A673 (cell line): ENCODE measurements around the gene EPHA6. TPM values are rescaled to one million over a fixed set of nuclear protein-coding genes. Genes with fewer than 3 reads are reported as not detected.

Experiments
- BruUV-seq: library from RNA; stranded (reverse); fragments of 400-500 nt; replicated peaks from 2 replicates; lab custom pipeline; 2021; lab: Mats Ljungman, UMichigan
- CTCF ChIA-PET: fragments of 300-600 bp; sonication (Branson Sonifier 250); formaldehyde crosslinking; loops from one replicate; lab custom pipeline; 2022; ENCODE audit warnings: antibody characterized with exemption; lab: Charles Lee
- POLR2A ChIA-PET: fragments of 300-600 bp; sonication (Branson Sonifier 250); formaldehyde crosslinking; loops from one replicate; lab custom pipeline; 2022; ENCODE audit warnings: antibody characterized with exemption; ENCODE audit not compliant: low non-redundant PET; lab: Charles Lee
- DNase-seq: peaks from one replicate; pipeline ENCODE4 v3.0.0-alpha.2; 2015; ENCODE audit warnings: low spot score
- H3K27ac ChIP-seq: fragments of 200-600 bp; sonication (generic); 2 replicates; pipeline ENCODE4 v1.5.1; 2016; ENCODE audit warnings: mixed run types, low read depth, mild to moderate bottlenecking, mixed read lengths, antibody characterized with exemption, low read length; ENCODE audit not compliant: poor library complexity, severe bottlenecking
- H3K27me3 ChIP-seq: fragments of 200-600 bp; sonication (generic); replicated peaks from 2 replicates; pipeline ENCODE4 v1.6.1; 2017; ENCODE audit warnings: mixed run types, low read depth, mild to moderate bottlenecking, mixed read lengths, antibody characterized with exemption, low read length; ENCODE audit not compliant: insufficient read depth, poor library complexity
- H3K36me3 ChIP-seq: fragments of 200-600 bp; sonication (generic); 2 replicates; pipeline ENCODE4 v1.6.1; 2016; ENCODE audit warnings: mixed run types, mild to moderate bottlenecking, mixed read lengths, antibody characterized with exemption, low read length; ENCODE audit not compliant: insufficient read depth, poor library complexity, severe bottlenecking
- H3K4me1 ChIP-seq: fragments of 200-600 bp; sonication (generic); 2 replicates; pipeline ENCODE4 v1.6.1; 2017; ENCODE audit warnings: mixed run types, mild to moderate bottlenecking, mixed read lengths, antibody characterized with exemption, low read length; ENCODE audit not compliant: insufficient read depth, poor library complexity, severe bottlenecking
- H3K4me3 ChIP-seq: fragments of 200-600 bp; sonication (generic); 2 replicates; pipeline ENCODE4 v1.5.1; 2016; ENCODE audit warnings: low read depth, mixed run types, mild to moderate bottlenecking, mixed read lengths, low read length; ENCODE audit not compliant: poor library complexity, severe bottlenecking
- H3K9me3 ChIP-seq: fragments of 200-600 bp; sonication (generic); 2 replicates; pipeline ENCODE4 v1.6.1; 2016; ENCODE audit warnings: mixed run types, low read depth, mild to moderate bottlenecking, mixed read lengths, antibody characterized with exemption, low read length; ENCODE audit not compliant: poor library complexity, severe bottlenecking
- EZH2 ChIP-seq: fragments of 200-600 bp; sonication (generic); IDR thresholded peaks from 2 replicates; pipeline ENCODE4 v1.6.1; 2017; ENCODE audit warnings: borderline replicate concordance, low read depth, mild to moderate bottlenecking, mixed read lengths, antibody characterized with exemption, low read length; ENCODE audit not compliant: poor library complexity, severe bottlenecking
- intact Hi-C: fragments of 100-400 bp; cut with micrococcal nuclease; formaldehyde crosslinking; loops from one replicate; pipeline ENCODE4 v1.10.0; 2022; ENCODE audit not compliant: unreplicated experiment
- total RNA-seq: library from RNA; stranded (reverse); gene quantifications from 2 replicates; pipeline ENCODE4 v1.2.3, GENCODE V29; 2021
- TF ChIP-seq, protein P1 (sequence below): fragments of 300-800, 200-600 bp; sonication (generic); conservative IDR thresholded peaks from 2 replicates; pipeline ENCODE4 v1.5.1; 2017; ENCODE audit warnings: low read depth, mild to moderate bottlenecking, antibody characterized with exemption, low read length, moderate library complexity, mixed read lengths

EPHA6 gene
- total RNA-seq, 1 experiment from 2014 or later: not detected

DNA sequence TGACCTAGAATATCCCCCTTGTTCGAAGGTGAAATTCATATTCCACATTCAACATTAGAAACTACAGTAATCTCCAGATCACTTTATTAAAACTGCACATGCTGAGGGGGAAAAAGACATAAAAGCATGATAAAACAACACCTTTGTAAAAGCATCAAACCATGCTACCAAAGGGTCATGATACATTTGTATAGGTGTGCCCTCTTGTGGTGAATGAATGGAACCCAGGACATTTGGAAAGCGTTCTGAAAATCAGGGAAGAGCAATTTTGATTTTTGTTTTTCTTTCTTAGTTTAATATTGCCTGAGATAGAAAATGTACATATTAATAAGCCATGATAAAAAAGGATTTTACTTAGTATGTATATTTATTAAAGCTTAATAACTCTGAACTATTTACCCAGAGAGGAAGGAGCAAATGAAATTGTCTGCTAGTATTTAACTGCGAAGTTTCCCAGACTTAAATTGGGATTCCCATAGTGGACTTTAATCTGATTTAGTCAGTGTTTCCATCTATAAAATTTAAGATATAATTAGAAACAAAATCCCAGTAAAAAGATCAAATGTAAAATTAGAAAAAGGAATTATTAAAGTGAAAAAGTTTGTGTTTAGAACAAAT is 844.4 kb downstream of the EPHA6 start:
- no TSS peak for BruUV-seq
- CTCF ChIA-PET: no interaction called here

DNA sequence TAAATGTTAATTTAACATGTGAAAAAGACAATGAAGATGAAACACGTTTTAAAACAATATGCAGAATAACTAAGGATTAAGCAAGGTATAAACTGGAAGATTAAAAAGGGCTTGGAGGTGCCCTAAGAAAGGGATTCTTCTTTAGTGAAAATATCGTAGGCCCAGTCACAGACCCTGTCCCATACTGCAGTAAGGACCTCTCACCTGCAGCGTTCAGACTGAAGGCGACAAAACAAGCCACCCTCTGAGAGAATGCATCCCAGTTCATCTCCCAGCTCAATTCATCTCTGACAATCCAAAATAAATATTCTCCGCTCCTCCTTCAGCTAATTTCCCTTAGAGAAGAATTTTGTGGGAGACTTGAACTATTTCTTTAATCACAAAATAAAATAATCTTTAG is 847.9 kb downstream of the EPHA6 start:
- H3K36me3 ChIP-seq: no peaks in the 10 kb centered on the region
- H3K27me3 ChIP-seq: no peaks in the 10 kb centered on the region
- H3K4me1 ChIP-seq: no peaks in the 10 kb centered on the region
- no peak for TF ChIP-seq EZH2
- TF ChIP-seq, protein P1, sequence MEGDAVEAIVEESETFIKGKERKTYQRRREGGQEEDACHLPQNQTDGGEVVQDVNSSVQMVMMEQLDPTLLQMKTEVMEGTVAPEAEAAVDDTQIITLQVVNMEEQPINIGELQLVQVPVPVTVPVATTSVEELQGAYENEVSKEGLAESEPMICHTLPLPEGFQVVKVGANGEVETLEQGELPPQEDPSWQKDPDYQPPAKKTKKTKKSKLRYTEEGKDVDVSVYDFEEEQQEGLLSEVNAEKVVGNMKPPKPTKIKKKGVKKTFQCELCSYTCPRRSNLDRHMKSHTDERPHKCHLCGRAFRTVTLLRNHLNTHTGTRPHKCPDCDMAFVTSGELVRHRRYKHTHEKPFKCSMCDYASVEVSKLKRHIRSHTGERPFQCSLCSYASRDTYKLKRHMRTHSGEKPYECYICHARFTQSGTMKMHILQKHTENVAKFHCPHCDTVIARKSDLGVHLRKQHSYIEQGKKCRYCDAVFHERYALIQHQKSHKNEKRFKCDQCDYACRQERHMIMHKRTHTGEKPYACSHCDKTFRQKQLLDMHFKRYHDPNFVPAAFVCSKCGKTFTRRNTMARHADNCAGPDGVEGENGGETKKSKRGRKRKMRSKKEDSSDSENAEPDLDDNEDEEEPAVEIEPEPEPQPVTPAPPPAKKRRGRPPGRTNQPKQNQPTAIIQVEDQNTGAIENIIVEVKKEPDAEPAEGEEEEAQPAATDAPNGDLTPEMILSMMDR: no peak
- DNase-seq: no peak
- H3K4me3 ChIP-seq: no peak overlapping the region
- intact Hi-C loops: no loop called here
- no peak overlapping the region for H3K27ac ChIP-seq
- ChIA-PET CTCF (no interaction called here), POLR2A (no interaction called here)
- no peaks in the 10 kb centered on the region for H3K9me3 ChIP-seq
- no TSS peak for BruUV-seq

More for the DNA sequence above, 844.4 kb downstream of the EPHA6 start:
- Histone ChIP-seq H3K27ac (no peak overlapping the region), H3K4me3 (no peak overlapping the region), H3K9me3 (no peaks in the 10 kb centered on the region), H3K36me3 (no peaks in the 10 kb centered on the region), H3K4me1 (no peaks in the 10 kb centered on the region), H3K27me3 (no peaks in the 10 kb centered on the region)
- TF ChIP-seq, protein P1: peak; percentile 68
- no peak for TF ChIP-seq EZH2
- DNase-seq: peak; percentile 49
- POLR2A ChIA-PET: no interaction called here
- intact Hi-C loops: loop anchor here (5.0 kb wide), 1 partner anchor 796 kb away; no protein-coding TSS in a partner anchor

DNA sequence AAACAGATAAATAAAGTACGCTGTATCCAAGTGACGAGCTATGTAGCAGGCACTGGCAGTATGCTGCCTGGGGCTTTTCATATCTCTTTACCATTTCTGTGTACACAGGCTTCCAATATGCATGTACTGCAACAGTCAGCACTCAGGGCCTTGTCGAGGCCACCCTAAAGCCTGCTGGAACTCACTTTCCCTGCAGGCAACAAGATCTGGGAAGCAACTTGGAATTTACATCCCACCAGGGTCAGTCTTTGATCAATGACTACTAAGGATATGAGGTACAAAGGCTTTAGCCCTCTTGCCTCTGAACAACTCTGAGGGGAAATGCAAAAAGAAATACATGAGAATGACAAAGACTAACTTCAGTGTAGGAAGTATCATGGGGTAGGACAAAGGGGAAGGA is 848.4 kb downstream of the EPHA6 start:
- intact Hi-C loops: no loop called here
- BruUV-seq: no TSS peak
- H3K4me1 ChIP-seq: no peaks in the 10 kb centered on the region
- no peak for TF ChIP-seq EZH2
- TF ChIP-seq, protein P1: no peak
- H3K27me3 ChIP-seq: no peaks in the 10 kb centered on the region
- H3K27ac ChIP-seq: no peak overlapping the region
- ChIA-PET POLR2A (no interaction called here), CTCF (no interaction called here)
- H3K4me3 ChIP-seq: no peak overlapping the region
- H3K9me3 ChIP-seq: no peaks in the 10 kb centered on the region
- H3K36me3 ChIP-seq: no peaks in the 10 kb centered on the region
- DNase-seq: no peak
